D341Med (cell line): Measurements from ENCODE around the gene CLIC5.

Experiments
- DNase-seq: peaks from one replicate; pipeline ENCODE4 v3.0.0; 2012; ENCODE audit warnings: low spot score

The CLIC5 gene

DNA sequence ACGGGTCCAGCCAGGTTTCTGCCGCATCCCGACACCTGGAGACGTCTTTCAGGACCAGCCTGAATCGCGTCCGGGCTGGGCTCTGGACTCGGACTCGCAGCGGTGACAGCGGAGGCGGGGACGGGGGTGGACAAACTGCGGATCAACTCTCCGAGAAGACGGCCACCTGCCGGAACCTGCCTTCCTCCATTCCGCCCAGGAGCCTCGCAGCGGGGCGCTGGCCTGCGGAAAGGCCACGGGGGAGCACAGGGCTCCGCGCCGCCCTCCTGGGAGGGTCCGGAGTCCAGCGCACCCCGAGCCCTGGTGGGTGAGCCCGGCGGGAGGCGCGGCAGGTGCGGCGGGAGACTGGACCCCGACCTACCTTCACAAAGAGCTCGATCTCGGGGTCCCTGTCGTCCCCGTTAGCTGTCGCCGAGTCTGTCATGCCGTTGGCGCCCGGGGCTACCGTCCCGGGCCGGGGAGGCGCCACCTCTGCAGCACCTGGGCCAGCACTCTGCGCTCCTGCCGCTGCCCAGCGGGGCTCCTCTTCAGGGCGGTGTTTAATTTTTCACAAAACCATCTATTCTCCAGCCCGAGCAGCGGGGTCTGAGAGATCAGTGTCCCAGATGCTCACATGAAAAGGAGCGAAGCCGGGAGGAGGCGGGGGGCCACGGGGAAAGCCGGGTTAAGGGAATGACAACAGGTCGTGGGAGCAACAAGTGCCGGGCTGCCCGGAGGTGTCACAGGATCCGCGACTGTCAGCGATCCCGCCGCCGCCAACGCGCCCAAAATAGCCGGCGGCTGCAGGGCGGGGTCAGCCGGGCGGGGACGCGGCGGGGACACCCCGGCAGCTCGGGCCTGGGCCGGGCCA is at the start of gene CLIC5:
Gene CLIC5 (minus strand): TSS at position 742 of the 850 bp plus-strand sequence. CDS start 318 bp downstream, at position 424.
- DNase-seq: peak; percentile 61

DNA sequence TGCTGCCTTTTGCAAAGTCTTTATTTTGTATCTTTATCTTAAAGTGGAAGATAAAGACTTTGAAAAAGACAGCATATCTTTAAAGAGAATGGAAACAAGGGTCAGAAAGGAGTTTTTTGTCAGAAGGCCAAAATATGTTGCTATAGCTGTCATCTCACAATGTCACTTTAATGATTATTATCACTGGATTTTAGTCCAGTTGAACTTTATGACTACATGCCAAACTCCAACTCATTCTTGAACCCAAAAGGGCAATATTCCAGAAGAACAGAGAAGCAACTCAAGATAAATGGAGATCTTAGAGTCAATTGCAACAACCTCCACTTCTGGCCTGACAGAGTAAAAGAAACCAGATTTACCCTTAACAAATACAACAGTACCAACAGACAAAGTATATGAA is 47.3 kb upstream of the CLIC5 start:
- no peak for DNase-seq

DNA sequence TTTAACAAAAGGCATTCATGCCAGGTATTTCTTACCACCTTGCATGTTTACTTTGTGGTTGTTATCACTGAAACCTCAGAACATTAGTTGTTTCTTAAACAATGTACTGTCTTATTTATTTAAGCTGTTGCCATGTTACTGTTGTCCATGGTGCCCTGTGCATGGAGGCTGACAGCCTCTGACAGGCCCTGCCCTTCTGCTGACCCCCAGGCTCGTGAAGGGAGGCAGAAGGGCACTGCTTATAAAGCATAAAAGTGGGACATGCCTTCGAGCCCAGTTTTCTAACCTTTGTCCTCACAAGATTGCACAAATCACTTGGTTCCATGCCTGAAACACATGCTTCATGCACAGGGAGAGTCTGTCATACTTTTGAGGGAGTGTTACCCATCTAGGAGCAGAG is 46.7 kb upstream of the CLIC5 start:
- DNase-seq: no peak

DNA sequence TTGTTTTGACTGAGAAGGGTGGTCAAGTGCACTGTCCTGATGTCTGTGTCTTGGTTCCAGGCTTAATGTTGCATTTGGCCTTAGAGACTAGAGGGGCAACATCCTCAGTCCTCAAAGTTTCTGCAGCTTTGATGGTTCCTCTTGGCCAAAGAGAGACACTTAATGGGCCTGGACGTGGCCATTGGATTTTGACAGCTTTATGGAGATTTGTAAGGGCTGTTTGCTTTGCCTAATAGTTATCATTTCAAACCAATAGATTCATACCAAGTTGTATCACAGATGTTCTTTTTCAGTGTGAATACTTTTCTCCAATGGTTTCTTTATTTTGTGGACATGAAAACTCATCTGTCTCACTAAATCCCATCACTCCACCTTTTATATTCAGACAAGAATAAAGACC is 45.8 kb upstream of the CLIC5 start:
- DNase-seq: no peak

DNA sequence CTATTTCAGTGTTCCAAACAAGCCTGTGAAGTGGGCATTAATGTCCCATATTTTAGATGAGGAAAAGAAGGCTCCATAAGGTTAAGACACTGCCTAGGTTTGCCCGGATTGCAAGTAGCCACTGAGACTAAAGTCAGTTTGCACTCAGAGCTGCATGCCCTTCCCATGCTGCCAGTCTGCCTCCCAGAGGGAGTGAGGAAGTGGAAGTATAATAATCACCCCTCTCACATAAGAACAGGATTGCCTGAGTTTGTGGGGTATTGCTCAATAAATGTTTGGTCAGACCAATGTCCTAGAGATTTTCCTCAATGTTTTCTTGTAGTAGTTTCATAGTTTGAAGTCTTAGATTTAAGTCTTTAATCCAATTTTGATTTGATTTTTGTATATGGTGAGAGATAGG is 43.9 kb upstream of the CLIC5 start:
- DNase-seq: no peak

DNA sequence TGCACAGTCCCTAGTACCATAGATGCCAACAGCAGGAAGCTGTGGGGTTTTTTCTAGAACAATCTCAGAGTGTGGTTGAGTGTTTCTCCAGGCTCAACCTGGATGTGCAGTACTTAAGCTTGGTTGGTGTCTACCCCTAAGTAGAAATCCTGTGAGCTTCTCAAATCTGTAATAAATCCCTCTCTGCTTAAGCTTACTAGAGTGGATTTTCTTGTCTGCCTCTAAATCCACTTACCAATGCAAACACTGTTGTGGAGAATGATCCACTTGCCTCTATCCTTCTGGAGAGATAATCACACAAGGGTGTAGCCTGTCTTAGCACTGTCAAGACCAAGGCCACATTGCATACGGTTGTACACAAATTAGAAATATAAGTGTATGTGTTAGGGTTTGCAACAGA is 43.3 kb upstream of the CLIC5 start:
- peak; percentile 53 for DNase-seq

DNA sequence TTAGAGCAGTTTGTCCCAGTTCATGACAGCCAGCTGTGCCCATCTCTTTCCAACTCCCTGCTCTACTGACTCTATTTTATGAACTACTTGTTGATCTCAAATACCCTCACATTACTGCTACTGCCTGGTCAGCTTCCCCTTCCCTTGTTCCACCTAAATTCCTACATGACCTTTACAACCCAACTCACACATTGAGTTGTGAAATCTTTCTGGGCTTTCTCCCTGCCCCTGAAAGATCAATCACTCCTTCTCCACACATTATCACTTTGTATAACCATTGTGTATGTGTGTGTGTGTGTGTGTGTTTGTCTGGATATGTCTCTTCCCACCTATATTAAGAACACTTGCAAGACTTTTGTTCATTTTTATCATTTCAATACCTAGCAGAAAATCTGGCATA is 42.1 kb upstream of the CLIC5 start:
- no peak for DNase-seq

DNA sequence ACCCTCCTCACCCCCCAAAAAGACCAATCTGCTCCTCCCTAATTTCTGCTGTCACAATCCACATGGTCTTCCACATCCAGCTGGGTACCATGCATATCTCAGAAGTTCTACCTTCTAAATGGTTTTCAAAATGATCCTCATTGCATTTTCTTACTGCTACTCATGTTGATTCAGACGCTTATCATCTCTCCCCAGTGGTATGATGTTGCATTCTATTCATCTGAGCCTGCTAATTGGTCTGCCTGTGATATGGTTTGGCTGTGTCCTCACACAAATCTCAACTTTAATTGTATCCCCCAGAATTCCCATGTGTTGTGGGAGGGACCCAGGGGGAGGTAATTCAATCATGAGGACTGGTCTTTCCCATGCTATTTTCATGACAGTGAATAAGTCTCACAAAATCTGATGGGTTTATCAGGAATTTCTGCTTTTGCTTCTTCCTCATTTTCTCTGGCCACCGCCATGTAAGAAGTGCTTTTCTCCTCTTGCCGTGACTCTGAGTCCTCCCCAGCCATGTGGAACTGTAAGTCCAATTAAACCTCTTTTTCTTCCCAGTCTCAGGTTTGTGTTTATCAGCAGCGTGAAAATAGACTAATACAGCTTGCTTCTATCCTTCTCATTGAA is 41.4 kb upstream of the CLIC5 start:
- DNase-seq: no peak

DNA sequence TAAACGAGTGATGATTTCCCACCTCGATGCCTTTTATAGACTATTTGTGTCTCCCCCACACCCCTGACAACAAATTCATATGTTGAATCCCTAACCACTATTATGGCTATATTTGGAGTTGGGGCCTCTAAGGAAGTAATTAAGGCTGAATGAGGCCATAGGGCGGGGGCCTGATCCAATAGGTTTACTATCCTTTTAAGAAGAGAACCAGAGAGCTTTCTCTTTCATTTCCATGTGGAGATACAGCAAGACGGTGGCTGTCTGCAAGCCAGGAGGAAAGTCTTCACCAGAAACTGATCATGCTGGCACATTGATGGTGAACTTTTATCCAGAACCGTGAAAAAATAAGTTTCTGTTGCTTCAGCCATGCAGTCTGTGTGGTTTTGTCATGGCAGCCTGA is 38.9 kb upstream of the CLIC5 start:
- DNase-seq: no peak

DNA sequence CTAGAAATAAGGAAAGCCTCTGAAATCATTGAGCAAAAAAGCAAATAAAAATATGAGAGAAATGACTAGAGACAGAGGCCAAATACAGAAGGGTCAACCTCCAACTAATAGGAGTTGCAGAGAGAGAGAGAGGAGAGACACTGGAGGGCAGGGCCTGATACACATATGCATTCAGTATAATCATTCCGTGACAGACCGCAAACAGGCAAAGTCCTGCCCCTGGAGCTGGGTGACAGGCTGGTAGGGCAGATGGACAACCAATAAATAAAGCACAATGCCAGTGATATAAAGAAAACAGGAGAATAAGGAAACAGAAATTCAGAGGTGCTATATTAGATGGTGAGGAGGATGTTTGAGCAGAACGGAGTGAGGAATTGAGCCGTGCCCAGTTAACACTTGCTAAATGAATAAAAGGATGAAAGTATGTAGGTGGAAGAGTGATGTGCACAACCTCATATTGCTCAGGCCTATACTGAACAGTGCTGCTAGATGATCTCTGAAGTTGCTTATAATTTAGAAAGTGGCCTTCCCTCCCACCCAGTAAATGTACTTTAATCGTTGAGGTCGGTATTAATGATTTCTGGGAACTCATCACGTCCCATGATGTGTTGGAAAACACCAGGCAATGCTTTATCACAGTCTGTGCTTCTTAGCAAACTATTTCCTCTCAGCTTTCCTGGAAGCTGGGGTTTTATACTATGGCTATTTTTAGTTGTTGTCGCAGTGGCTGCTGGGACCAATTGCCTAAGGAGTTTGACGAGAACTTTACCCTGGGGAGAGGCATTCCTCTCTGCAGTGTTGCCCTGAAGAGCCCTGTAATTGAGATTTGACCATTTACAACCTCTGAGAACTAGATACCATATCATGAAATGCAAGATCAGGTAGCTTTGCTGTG is 37.6 kb upstream of the CLIC5 start:
- no peak for DNase-seq

DNA sequence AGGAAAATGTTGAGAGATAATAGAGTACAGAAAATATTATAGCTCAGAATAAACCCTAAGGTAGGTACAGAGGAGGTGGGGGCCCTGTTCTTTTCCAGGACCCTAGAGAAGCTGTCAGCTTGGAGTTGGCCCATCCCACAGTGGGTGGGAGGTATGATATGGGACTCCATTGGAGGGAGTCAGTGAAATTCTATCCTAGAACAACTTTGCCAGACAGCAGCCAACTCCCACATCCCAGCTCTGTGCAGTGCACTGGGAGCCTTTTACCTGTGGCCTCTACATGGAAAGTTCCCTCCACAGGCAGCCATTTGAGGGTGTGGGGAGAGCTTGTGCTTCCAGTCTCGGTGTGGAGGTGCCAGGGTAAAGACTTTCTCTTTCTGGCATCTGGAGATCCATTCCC is 36.8 kb upstream of the CLIC5 start:
- no peak for DNase-seq

DNA sequence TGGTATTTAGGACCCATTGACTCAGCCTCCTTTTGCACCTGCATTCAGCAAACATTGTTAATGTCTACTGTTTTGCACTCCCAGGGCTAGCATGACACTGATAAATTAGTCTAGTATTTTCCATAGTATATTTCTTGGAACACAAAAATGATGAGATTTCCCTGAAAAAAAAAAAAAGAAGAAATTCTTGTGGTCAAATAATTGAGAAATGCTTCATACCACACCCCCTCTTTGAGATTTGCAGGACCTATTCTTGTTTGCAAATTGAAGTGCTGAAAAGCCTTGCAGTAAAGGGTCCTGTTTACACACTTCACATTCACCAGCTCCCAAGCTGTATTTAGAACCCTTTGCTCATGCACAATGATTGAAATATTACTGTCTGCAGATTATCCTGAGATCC is 36.3 kb upstream of the CLIC5 start:
- DNase-seq: no peak

DNA sequence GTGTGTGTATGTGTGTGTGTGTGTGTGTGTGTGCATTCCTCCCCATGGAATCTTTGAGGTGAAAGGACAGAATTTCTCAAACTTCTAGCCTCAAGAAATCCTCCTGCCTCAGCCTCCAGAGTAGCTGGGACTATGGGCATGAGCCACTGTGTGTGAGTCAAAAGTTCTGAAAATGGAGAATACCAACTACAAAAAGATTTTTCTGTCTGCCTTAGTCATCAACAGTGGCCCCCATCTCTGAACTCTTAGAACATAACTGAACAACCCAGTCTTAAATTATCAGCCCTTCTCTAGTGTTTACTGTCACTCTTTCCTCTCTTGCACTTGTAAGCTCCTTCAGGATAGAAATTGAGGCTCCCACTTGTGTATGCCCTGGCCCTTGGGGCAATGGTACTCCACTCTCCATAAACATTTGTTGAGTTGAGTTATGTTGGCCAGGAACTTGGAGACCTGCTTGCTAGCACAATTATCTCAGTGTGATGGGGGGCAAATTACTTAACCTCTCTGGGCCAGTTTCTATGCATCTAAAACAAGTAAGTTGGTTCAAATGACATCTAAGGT is 35.3 kb upstream of the CLIC5 start:
- DNase-seq: no peak

DNA sequence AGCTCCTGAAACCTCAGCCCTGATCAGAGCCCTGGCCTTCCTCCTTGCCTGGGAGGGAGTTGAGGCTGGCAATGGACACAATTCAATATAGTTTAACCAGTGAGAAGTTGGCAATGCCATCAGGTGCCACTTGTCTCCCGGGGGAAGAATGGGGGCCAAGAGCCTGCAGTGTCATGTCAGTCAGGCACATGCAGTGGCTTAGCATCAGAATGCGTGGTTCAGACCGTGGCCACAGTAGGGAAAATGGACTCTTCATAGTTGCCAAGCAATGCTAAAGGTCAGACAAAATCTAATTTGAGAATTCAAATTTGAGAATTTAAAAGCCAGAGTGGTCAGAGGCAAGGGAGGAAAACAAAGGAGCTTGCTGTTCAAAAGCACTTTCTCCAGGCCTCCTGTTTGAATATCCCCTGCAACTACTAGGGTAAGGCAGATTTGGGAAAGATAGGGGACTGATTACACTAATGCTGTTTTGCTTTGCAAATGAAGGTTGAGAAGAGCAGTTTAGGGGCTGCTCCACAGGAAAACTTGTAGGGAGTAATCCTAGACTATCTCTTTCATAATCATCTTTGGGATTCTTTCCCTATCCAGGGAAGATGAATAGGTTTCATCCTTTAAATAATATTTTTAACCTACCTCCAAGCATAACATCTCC is 33.1 kb upstream of the CLIC5 start:
- DNase-seq: no peak

DNA sequence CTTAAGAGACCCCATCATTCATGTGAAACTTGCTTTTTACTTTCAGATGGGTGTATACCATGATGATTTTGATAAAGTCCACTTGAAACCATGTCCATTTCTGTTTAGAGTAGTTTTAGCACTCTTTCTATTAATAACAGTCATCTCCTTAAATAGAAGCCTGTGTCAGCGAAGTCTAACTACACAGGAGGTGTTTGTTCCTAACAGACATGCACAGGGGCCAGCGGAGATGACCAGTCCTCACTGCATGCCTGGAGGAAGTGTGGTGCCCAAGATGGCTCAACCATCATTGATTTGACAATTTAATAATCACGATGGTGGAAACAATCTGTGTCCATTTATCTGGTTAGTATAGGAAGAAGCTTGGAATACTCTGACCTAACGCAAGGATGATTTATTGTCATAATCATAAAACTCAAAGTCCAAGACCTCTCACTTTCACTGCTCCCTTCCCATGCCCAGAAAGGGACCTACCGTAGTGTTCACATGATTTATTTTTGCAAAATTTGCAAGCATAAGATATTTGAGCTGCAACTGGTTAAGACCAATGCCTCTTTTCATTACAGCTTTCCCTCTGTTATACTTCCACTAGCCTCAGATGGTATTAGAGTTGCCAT is 31.0 kb upstream of the CLIC5 start:
- DNase-seq: no peak

DNA sequence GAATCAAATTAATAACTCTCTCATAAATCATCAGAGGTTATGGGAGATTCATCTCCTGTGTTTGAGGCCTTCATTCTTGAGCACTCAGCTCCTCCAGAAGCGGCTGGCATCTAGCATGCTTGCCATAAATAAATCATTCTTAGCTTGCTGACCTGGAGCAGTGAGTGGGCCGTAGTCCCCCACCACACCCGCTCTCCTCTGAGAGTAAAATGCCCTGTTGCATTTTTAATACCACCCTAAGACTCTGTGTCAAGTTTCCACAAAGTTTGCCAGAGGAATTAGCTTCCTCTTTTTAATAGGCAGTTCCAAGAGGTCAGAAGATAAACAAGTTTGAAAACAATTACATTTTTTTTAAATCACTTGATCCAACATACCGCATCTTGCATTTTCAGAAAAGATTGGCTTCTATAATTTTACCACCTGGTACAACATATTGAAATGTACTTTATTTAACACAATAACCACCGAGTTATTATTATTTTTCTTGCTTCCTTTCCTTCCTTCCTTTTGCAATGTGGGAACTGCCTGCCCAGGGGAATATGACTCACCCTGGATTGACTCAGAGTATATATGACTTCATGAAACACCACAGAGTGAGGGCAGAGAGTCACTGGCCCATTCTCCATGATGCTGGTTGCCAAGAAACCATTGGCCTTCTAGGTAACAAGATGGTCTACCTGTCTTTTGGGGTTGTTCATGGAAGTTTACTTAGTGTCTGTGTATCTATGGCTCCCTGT is 29.4 kb upstream of the CLIC5 start:
- no peak for DNase-seq

DNA sequence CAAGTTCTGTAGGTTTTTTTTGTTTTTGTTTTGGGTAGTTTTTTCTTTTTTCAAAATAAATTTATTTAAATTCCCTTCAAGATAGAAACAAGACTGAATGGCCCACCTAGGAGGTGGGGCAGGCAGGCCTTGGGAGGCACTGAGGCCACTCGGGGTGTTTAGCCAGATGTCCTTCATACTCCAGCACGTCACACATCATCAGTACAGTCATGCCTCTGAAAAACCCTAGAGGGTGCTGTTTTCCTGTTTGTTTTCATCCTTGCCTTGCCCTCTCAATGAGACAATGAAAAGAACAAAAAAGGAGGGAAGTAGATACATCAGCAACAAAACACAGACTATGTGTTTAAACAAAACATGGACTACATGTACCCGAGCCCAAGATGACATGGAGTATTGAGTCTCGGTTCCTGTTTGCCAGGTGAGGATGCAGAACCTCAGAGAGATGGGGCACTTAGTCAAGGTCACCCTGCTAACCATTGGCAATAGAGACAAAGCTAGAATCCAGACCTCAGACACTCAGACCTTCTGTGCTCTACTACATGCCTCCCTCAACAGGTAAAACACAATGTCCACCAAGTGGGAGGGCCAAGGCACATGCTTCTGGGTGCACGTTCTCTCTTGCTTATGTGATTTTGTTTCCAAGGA is 26.8 kb upstream of the CLIC5 start:
- DNase-seq: peak; percentile 70

DNA sequence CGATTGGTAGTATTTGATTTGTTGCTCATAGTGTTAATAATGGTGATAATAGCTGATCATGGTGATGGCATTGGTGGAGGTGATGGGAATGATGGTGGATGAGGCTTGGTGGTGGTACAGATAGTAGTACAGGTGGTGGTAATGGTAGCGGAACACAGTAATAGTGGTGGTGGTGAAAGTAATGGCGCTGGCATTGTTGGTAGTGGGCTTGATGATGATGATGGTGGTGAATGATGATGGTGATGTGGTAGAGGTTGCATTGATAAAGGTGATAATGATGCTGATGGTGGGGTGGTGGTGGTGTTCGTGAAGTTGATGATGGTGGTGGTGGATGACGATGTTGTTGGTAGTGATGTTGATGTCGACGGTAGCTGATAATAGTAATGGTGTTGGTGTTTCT is 24.6 kb upstream of the CLIC5 start:
- DNase-seq: no peak

DNA sequence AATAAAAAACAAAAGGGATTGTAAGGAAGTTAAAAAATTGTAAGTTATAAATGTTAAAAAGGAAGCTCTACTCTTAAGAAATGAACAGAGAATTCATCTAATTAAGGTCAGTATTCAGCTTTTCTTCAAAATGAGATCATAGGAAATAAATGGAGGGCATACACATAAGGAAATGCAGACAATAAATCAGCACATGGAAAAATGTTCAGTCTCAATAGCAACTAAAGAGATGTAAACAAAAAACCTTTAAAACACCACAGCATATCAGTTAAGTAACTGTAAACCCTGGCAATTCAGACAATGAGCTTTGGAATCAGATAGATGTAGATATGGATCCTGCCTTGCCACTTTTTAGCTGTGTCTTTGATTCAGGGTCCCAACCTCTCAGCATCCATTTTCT is 24.0 kb upstream of the CLIC5 start:
- no peak for DNase-seq

DNA sequence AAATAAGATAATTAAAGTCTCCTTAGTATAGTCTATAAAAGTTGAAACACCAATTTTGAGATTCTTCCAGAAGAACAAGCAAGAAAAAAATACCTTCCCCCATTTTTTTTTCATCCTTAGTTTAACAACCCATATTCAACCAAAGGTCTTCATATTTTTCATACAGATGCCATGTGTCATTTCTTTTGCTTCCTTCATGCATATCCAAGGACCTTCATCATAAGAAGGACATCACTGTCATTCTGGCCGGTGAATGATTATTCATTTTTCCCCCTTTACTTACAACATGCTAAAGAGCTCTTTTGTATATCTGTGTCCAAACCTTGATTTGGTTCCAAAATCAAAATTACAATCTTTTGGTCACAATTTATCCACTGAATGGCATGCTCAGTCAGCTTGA is 21.3 kb upstream of the CLIC5 start:
- no peak for DNase-seq
